Uterus (tissue), 2 donors: ENCODE measurements around the gene ABCB7.

Experiments used
- POLR2A ChIP-seq, 2 donors: fragments of 450-650 bp; IDR thresholded peaks; one replicate each; pipeline ENCODE4 v1.6.1; 2016; ENCODE audit warnings: antibody characterized with exemption in 2 of 2, mild to moderate bottlenecking in 1 of 2, moderate library complexity in 1 of 2
- TF ChIP-seq, protein P1 (sequence below), 4 experiments: fragments of 200-600 bp in 2 of 4; fragments of 450-650 bp in 2 of 4; sonication (generic) in 2 of 4; IDR thresholded peaks; one replicate each; pipeline ENCODE4 v1.5.1; 2016 to 2019; ENCODE audit warnings: antibody characterized with exemption in 4 of 4, mild to moderate bottlenecking in 2 of 4, moderate library complexity in 1 of 4

DNA sequence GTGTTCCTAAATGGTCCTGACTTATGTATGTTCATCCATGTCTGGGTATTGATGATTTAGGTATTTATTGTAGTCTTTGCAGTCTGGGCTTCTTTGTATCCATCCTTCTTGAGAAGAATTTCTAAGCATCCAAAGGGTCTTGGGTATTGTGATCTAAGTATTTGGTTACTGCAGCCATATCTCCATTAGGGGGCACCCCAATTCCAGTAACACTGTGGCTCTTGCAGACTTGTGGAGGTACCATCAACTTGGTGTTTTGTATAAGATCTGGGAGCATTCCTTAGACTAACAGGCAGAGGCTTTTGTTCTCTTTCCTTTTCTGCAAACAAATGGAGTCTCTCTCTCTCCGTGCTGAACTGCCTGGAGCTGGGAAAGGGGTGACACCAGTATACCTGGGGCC is 117.2 kb downstream of the ABCB7 start:
- TF ChIP-seq, protein P1, sequence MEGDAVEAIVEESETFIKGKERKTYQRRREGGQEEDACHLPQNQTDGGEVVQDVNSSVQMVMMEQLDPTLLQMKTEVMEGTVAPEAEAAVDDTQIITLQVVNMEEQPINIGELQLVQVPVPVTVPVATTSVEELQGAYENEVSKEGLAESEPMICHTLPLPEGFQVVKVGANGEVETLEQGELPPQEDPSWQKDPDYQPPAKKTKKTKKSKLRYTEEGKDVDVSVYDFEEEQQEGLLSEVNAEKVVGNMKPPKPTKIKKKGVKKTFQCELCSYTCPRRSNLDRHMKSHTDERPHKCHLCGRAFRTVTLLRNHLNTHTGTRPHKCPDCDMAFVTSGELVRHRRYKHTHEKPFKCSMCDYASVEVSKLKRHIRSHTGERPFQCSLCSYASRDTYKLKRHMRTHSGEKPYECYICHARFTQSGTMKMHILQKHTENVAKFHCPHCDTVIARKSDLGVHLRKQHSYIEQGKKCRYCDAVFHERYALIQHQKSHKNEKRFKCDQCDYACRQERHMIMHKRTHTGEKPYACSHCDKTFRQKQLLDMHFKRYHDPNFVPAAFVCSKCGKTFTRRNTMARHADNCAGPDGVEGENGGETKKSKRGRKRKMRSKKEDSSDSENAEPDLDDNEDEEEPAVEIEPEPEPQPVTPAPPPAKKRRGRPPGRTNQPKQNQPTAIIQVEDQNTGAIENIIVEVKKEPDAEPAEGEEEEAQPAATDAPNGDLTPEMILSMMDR (IDR thresholded peaks at IDR 0.05): no peak
- TF ChIP-seq POLR2A (IDR thresholded peaks at IDR 0.05): no peak
